Measurements from ENCODE around the gene NCOA7.

GRCh38 chr6:125865015-125865414, 74.3 kb downstream of the NCOA7 start:
- no peak for TF ChIP-seq CTCF (IDR thresholded peaks at IDR 0.05)
- no peak for TF ChIP-seq POLR2AphosphoS5 (IDR thresholded peaks at IDR 0.05)
- no peak for TF ChIP-seq POLR2A (IDR thresholded peaks at IDR 0.05)
- no peak for TF ChIP-seq EP300 (IDR thresholded peaks at IDR 0.05)
